ENCODE results near the gene PSME1. TPM values are rescaled to one million over a fixed set of nuclear protein-coding genes. Genes with fewer than 3 reads are reported as not detected.

Gene PSME1
- total and polyA plus RNA-seq, 2 donors from 2014 or later, result 244 to 333 TPM

- peaks cover 2 to 32% (median 11%) of the 10 kb centered on the region in 3 donors for H3K4me1 ChIP-seq (ENCODE audit: control insufficient read depth in 2 of 3, insufficient read depth in 2 of 3, low read depth in 1 of 3, low read length in 3 of 3)
These were observed 9.2 kb downstream of the PSME1 start for GRCh38 chr14:24145219-24145618.

DNA sequence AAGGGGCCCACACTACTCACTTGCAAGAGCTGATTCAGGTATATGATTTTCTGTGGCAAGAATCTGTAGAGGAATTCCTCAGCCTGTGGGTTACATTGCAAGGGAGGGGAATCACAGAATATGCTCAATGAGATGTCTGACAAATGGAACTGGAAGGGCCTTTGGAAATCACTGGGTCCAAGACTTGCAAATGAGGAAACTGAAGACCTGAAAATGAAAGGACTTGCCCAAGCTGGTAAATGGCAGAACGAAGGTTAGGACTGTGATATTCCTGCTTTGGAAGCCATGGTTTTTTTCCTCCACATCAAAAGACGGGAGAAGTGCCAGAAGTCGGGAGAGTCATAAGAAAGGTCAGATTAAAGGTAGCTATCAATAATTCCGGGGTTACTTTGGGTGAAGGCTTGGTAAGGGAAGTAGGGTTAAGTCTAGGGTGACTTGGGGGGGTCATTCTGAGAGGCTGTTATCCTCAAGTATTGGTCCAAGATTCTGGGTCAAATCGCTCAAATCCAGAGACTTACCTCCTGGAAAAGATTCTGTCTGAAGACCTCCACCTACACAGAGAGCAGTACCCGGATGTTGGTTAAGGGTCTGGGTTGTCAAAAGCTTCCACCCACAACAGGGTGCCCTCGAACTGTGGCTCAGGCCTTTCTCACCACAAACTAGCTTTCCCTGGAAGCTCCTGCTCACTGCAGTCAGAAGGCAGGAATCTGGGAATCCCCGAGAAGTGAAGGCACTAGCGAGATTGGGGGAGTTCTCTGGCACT is 9.9 kb downstream of the PSME1 start:
- H3K4me1 ChIP-seq (ENCODE audit: control insufficient read depth in 2 of 3, insufficient read depth in 2 of 3, low read depth in 1 of 3, low read length in 3 of 3), result peaks cover 2 to 29% (median 11%) of the 10 kb centered on the region in 3 donors
- H3K9ac ChIP-seq (ENCODE audit: low read length in 3 of 3), result peak overlapping the region; percentile 50 to 92 (median 72)
- no peak for DNase-seq
- no peaks in the 10 kb centered on the region for H3K27me3 ChIP-seq (ENCODE audit: control insufficient read depth, insufficient read depth, low read length)
- peaks cover 4 to 17% (median 15%) of the 10 kb centered on the region in 3 donors for H3K36me3 ChIP-seq (ENCODE audit: control insufficient read depth in 2 of 3, insufficient read depth in 3 of 3, low read length in 3 of 3)
- peak overlapping the region; percentile 91 to 98 for H3K27ac ChIP-seq (ENCODE audit: low read depth in 2 of 2, low read length in 2 of 2)
- peak overlapping the region; percentile 84 to 94 (median 87) for H3K4me3 ChIP-seq (ENCODE audit: low read length in 3 of 3)
- no peak for FAIRE-seq
- TF ChIP-seq, protein P1, sequence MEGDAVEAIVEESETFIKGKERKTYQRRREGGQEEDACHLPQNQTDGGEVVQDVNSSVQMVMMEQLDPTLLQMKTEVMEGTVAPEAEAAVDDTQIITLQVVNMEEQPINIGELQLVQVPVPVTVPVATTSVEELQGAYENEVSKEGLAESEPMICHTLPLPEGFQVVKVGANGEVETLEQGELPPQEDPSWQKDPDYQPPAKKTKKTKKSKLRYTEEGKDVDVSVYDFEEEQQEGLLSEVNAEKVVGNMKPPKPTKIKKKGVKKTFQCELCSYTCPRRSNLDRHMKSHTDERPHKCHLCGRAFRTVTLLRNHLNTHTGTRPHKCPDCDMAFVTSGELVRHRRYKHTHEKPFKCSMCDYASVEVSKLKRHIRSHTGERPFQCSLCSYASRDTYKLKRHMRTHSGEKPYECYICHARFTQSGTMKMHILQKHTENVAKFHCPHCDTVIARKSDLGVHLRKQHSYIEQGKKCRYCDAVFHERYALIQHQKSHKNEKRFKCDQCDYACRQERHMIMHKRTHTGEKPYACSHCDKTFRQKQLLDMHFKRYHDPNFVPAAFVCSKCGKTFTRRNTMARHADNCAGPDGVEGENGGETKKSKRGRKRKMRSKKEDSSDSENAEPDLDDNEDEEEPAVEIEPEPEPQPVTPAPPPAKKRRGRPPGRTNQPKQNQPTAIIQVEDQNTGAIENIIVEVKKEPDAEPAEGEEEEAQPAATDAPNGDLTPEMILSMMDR (IDR thresholded peaks at IDR 0.05; ENCODE audit: borderline replicate concordance, extremely low read depth, insufficient read depth), result no peak
- intact Hi-C loops (cut with DNase I), result no loop called here
- H3K9me3 ChIP-seq (ENCODE audit: control insufficient read depth in 2 of 3, insufficient read depth in 1 of 3, low read length in 3 of 3), result no peaks in the 10 kb centered on the region

More at GRCh38 chr14:24145219-24145618, 9.2 kb downstream of the PSME1 start:
- Histone ChIP-seq H3K9me3 (ENCODE audit: control insufficient read depth in 2 of 3, insufficient read depth in 1 of 3, low read length in 3 of 3) (no peaks in the 10 kb centered on the region), H3K4me3 (ENCODE audit: low read length in 3 of 3) (peak overlapping the region in 1 of 3 donors; percentile 94), H3K36me3 (ENCODE audit: control insufficient read depth in 2 of 3, insufficient read depth in 3 of 3, low read length in 3 of 3) (peaks cover 4 to 11% (median 10%) of the 10 kb centered on the region in 3 donors), H3K27me3 (ENCODE audit: control insufficient read depth, insufficient read depth, low read length) (no peaks in the 10 kb centered on the region), H3K27ac (ENCODE audit: low read depth in 2 of 2, low read length in 2 of 2) (no peak overlapping the region), H3K9ac (ENCODE audit: low read length in 3 of 3) (no peak overlapping the region)
- FAIRE-seq (no peak), DNase-seq (peak in 1 of 5 donors; percentile 18)
- intact Hi-C loops (cut with DNase I), result no loop called here
- TF ChIP-seq, protein P1 (IDR thresholded peaks at IDR 0.05; ENCODE audit: borderline replicate concordance, extremely low read depth, insufficient read depth), result no peak

- Histone ChIP-seq H3K27me3 (ENCODE audit: control insufficient read depth, insufficient read depth, low read length) (no peaks in the 10 kb centered on the region), H3K27ac (ENCODE audit: low read depth in 2 of 2, low read length in 2 of 2) (peak within 1 kb of the TSS; percentile 91 to 98), H3K4me3 (ENCODE audit: low read length in 3 of 3) (peak within 1 kb of the TSS; percentile 84 to 94 (median 87)), H3K9ac (ENCODE audit: low read length in 3 of 3) (peak within 1 kb of the TSS; percentile 72 to 92 (median 79)), H3K36me3 (ENCODE audit: control insufficient read depth in 2 of 3, insufficient read depth in 3 of 3, low read length in 3 of 3) (peaks cover 4 to 24% (median 21%) of the 10 kb centered on the region in 3 donors), H3K9me3 (ENCODE audit: control insufficient read depth in 2 of 3, insufficient read depth in 1 of 3, low read length in 3 of 3) (no peaks in the 10 kb centered on the region), H3K4me1 (ENCODE audit: control insufficient read depth in 2 of 3, insufficient read depth in 2 of 3, low read depth in 1 of 3, low read length in 3 of 3) (peaks cover 2 to 26% (median 11%) of the 10 kb centered on the region in 3 donors)
- FAIRE-seq (no peak), DNase-seq (peak; percentile 99)
- TF ChIP-seq, protein P1 (IDR thresholded peaks at IDR 0.05; ENCODE audit: borderline replicate concordance, extremely low read depth, insufficient read depth), result peak; percentile 5
- intact Hi-C loops (cut with DNase I), result no loop called here
These were observed 10.5 kb downstream of the PSME1 start, which contains the start of gene PSME2 for GRCh38 chr14:24146453-24146977. Gene PSME2 (minus strand): TSS chr14:24146610. CDS start chr14:24146581, 29 bp downstream.

Measured in kidney (tissue), 14 donors.